ENCODE data around the gene RUFY4.
"Not testable (repeated sequence)": the region's sequence is repeated elsewhere in the genome, so short reads cannot be mapped to it uniquely, and the experiment has no call there.

Gene RUFY4

DNA sequence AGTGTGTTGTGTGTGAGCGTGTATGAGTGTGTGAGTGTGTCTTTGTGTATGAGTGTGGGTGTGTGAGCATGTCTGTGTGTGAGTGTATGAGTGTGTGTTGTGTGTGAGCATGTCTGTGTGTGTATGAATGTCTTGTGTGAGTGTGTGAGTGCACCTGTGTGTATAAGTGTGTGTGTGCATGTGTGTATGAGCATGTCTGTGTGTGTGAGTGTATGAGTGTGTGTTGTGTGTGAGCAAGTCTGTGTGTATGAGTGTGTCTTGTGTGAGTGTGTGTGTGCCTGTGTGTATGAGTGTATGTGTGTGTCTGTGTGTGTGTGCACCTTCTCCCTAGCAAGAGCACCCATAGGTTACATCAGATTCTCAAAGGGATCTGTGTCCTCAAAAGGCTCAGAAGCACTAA lies 37.8 kb upstream of the RUFY4 start:
- no peak for DNase-seq (ENCODE audit: low spot score)

DNA sequence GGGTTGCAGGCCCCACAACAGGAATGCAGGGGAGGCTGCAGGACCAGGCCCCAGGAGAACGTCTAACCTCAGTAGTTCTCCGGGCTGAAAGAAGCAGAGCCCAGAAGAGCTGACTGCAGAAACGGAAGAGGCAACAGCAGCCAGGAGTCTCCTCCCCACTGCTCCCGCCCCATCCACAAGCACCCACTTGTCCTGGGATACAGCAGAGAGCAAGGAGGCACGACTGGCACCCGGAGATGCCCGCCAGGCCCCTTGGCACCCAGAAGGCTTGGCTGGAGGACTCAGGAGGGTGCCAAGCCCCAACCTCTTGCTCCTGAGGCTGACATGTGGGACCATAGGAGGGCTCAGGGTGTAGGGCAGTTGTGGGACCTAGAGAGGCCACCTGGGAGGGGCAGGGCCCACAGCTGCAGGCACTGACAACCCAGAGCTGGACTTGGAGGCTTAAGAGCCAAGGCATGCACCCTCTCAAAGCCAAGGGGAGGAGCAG lies 37.2 kb upstream of the RUFY4 start:
- no peak for DNase-seq (ENCODE audit: low spot score)

DNA sequence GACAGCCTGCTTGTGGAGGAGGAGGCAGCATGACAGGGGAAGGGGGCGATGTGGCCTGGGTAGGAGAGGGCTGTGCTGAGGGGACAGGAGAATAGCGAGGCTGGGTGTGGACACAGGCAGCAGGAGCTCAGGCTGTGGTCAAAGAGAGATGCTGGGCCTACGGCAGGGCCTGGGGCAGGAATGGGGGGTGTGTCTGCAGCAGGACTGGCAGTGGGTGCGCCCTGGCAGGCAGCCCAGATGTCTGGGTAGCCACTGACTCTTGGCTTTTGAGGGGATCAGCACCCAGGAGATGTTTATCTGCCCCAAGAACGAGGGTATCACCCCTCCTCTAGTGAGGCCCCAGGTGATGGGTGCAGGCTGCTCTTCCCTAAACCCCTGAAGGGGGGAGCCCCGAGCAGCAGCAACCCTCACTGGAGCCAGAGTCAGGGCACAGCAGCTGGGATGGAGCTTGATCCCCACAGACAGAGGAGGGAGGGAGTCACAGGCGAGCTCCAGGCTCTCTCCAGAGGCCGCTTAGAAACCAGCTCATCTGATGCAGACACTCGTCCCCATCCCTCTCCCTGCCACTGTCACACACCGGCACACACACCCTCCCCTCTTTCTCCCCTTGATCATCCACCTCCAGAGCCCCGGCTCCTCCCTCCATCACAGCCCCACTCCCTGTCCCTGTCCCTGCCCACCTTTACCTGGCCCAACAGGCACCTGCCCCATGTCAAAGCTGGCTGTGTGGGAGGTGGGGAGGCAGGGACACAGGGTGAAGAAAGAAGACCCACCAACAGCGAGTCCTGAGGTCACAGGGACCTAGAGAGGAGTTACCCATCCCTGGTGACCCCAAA lies 36.5 kb upstream of the RUFY4 start:
- DNase-seq (ENCODE audit: low spot score): no peak

DNA sequence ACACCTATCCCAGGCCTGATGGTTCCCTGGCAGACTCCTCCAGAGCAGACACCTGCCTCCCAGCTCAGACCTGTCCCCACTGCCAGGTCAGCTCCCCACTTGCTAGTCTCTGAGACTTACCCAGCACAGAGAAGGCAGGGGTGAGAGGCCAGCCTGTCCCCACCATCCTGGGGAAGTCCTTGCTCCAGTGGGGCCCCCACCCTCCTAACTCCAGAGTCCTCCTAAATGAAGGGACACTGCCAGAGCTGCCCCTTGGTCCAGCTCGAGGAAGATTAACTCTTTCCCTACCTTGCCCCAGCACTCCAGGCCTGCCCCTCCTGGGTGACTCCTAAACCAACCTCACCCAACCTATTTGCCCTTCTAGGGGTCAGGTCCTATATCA lies 35.9 kb upstream of the RUFY4 start:
- no peak for DNase-seq (ENCODE audit: low spot score)

DNA sequence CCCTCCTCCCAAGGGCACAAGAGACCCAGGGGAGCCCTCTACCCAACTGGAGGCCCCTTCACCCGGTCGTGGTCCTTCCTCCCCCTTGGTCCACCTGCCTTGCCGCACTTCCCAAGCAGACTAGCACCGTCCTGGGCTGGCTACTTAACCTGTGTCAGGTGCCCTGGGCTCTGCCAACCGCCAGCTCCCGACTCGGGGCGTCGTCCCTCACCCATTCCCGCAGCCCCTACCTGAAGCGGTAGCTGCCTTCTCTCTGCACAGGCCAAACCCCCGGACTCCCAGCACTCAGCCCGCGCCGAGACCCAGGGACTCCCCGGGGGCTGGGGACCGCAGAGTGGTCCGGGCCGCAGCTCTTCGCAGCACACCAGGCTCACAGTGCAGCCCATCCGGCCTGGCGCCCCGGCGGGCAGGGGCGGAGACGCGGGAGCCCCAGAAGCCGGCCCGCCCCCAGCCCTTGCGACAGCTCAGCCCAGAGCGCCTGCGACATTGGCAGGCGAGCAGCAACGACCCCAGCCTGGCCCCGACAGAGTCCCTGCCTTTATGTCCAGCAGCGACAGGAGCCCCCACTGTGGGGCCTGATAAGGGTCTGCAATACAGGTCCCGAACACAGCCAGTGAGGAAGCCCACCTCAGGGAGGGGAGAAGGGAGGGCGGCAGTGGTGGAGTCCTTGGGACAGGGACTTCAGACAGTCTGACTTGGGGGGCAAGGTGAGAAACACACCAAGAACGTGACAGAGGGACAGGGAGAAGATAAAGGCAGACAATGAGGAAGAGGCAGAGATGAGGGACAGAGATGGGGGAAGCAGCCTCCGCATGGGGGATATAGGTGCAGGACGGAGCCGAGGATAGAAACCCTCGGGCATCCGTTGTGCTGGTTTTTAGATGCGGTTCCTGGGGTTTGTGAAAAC lies 35.2 kb upstream of the RUFY4 start:
- DNase-seq (ENCODE audit: low spot score): no peak

DNA sequence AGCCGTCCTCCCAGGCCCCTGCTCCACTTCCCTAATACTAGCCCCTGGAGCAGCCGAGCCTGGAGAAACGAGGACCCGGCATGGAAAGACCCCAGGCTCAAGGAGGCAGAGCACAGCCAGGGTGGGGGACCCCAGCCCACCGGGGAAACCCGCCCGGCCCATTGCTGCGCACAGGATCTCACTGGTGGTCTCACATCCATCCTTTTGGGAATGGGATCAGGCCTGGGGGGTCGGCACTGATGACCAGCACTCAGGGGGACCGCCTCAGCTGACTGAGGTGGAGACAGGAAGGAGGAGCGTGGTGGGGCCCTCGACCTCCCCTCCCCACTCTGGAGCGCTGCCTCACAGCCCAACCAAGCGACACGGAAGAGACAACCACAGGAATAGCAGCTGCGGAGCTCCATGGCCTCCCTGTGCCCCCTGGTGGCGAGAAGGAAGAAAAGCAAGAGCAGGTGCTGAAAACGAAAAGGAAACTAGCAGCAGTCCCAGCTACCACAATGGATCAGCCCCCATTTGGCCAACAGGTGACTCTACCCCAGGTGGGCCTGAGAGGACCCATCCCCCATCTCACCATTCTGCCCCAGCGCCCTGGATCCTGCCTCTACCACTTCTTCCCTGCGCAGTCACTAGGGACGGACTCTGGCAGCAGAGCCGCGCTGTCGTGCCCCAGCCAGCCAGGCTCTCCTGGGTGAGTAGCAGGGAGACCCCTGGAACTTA lies 34.4 kb upstream of the RUFY4 start:
- DNase-seq (ENCODE audit: low spot score): peak; percentile 75

DNA sequence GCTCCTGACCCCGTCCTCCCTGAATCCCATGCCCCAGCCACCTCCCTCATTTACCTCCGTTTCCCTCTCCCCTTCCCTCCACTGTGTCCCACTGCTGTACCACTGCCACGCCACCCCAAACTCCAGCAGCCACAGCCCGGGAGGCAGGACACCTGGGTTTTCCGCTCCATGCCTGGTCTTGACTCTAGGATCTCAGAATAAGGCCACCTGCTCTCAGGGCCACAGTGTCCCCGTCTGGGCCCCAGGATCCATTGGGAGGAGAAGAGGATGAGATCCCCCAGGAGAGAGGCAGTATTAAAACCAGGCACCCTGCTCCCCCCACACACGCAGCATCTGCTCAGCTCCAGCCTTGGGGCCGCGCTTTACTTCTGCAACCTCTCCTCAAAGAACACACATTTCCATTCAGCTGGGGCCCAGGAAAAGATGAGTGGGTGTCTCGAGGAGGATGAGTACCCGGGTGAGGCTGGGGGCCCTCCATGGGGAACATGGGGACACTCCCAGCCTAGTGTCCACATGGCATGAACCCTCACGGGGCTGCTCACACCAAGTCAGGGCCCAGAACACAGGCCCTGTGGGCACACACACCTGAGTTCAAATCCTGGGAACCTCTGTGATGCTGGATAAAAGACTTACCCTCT lies 33.5 kb upstream of the RUFY4 start:
- DNase-seq (ENCODE audit: low spot score): no peak

DNA sequence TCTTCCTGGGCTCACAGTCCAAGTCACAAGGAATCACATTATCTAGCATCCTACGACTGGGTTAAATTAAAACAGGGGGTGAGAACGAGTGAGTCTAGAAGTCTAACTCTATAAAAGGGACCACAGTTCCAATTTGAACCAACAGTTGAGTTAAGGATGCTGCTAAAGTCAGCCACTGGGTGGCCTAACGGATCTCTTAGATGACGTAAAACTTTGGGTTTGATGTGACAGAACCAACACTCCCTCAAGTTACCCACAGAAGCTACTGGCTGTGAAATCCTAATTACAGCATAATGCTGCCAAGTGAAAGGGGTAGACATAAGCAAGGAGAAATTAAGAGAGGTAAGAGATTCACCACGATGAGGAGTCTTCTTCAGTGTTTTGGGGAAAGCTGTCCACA lies 32.7 kb upstream of the RUFY4 start:
- no peak for DNase-seq (ENCODE audit: low spot score)

DNA sequence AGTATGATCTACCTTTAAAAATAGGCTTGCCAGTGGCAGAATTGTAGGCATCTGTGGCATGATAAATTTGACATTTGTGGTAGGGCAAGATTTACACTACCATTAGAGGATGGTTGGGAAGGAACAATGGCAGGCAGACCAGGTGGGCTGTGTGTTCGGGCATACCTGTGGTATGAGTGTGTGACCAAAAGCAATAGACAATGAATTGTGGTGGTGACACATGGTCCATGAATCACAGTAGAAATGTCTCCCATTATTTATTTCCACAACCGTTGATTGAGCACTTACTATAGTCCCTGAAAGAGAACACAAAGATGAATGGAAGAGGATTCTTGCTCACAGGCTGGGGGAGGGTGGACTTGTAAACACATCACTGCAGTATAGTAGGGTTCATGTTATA lies 29.9 kb upstream of the RUFY4 start:
- peak; percentile 19 for DNase-seq (ENCODE audit: low spot score)

DNA sequence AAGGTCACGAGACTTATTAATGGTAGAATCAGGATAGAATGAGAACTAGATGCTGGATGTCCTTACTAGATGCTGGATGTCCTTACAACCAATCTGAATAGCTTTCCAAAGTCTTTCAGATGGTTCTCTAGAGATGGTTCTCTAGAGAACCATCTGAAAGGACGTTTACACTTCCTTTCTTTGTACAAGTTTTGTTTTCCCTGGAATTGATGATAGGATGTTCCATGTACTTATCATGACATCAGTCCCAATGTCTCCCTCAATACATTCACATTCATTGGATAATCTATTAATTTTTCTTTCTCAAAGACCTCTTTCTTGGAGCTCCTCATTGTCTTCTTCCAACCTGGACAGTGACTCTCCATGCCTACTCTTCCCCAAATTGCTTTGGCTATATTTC lies 28.2 kb upstream of the RUFY4 start:
- no peak for DNase-seq (ENCODE audit: low spot score)

DNA sequence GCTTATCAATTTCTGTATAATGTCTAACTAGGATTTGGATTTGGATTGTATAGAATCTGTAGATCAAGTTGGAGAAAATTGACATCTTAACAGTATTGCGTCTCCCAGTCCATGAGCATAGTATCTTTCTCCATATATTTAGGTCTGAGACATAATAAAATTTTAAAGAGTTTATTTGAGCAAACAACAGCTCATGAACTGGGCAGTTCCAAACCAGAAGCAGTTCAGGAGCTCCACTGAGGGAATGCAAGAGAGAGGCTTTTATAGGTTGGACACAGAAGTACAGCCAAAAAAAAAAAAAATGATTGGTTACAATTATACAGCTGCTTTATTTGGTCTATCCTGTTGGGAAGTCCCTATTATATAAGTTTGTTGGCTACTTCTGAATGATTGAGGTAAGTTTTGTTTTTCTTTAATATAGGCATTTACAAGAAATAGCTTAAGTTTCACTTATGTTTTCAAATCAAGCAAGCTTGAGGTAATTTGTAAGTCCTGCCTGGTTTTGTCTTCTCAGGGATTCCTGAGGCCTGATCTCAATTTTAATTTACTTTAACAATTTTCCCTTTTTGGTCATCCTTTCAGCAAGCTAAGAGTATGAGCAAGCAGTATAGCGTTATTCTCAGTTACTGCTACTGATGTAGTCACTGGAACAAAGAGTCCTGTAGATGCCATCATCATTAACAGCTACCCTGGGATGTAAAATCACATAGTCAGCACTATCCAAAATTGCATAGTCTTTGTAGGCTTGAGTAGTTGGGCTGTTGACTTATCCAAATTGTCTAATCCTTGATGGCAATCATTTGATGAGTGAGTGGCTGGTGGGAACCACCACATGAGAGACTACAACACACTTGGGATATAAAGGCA lies 27.5 kb upstream of the RUFY4 start:
- DNase-seq (ENCODE audit: low spot score): no peak

DNA sequence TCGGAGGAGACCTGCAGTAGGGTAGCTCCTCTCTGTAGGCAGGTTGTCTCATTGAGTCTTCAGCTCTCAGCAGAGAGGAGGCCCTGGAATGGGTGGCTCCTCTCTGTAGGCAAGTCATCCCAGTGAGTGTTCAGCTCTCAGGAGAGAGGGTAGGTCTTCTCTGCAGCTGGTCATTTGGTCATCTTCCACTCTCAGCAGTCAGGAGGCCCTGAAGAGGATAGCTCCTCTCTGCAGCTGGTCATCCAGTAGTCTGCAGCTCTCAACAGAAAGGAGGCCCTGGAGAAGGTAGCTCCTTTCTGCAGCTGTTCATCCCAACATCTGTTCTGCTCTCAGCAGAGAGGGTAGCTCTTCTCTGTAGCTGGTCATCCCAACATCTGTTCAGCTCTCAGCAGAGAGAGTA lies 26.0 kb upstream of the RUFY4 start:
- no peak for DNase-seq (ENCODE audit: low spot score)

DNA sequence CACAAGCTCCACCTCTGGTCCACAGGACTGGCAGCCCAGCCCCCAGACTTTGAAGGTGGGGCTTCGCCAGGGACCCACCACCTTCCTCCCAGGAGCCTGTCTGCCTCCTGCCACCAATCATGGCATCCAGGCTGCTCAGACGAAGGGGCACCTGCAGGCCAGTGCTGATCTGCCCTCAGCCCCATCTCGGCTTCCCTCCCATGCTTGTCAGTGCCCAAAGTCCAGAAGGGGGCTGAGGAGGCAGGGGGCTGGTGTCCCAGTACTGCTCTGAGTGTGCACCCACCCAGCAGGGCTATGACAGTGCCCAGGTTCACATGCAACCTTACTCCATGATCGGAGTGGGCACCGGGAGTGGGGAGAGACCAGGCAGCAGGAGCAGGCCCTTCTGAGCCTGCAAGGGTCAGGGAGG lies 25.3 kb upstream of the RUFY4 start:
- DNase-seq (ENCODE audit: low spot score): no peak

DNA sequence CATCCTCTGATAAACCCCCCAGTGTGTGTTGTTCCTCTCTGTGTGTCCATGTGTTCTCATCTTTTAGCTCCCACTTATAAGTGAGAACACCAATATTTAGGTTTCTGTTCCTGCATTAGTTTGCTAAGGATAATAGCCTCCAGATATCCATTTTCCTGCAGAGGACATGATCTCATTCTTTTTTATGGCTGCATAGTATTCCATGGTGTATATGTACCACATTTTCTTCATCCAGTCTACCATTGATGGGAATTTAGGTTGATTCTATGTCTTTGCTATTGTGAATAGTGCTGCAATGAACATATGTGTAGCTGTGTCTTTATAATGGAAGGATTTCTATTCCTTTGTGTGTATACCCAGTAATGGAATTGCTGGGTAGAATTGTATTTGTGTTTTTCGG lies 24.5 kb upstream of the RUFY4 start:
- DNase-seq (ENCODE audit: low spot score): not testable (repeated sequence)

DNA sequence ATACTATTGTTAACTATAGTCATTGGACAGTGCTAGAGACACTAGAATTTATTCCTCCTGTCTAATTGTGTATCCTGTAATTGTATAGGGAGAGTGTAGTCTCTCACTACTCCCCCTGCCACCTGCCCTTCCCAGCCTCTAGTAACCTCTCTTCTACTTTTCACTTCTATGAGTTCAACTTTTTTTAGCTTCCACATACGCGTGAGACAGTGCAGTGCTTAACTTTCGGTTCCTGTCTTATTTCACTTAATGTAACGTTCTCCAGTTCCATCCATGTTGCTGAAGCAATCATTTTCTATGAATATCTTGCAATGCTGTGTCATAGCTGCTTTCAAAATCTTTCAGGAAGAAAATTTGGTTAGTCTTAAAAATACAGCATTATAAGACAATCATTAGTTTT lies 22.8 kb upstream of the RUFY4 start:
- no peak for DNase-seq (ENCODE audit: low spot score)

DNA sequence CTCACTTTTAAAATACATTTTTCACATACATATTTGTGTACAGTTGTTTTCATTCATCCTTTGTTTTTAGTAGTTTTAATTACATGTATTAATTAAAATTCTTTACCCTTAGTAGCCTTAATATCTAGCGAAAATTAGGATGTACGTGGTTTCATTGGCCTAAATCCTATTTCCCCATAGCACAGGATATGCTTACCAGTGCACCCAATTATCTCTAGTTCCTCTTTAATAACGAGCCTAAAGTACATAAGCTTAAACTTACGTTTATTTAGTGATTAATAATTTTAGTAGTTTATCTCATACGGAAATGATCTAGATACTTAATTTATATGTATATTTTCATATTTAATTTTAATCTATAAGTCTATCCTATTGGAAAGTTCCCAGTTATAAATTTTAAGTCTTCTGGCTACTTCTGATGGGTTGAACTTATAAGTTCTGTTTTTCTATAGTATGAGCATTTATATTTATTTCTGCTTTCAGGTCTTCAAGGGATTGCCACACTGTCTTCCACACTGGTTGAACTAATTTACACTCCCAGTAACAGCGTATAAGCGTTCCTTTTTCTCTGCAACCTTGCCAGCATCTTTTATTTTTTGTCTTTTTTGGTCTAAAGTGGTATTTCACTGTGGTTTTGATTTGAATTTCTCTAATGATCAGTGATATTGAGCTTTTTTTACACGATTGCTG lies 21.4 kb upstream of the RUFY4 start:
- no peak for DNase-seq (ENCODE audit: low spot score)

DNA sequence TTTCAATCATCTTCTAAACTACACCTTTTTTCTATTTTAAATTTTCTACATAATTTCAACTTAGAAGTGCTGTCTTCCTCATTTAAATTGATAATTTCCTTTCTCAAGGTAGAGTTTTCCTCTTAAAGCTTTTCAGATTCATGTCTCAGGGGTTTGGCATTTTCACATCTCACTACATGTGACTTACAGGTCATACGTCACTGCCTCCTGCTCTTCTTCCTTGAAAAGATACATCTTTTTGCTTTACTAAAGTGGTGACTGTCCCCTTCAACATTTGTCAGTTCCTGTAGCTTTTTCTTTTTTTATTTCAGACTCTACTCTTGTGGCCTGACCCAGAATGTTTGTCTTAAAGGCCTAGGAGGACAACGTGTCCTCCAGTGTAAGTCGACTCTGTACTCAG lies 17.1 kb upstream of the RUFY4 start:
- no peak for DNase-seq (ENCODE audit: low spot score)

DNA sequence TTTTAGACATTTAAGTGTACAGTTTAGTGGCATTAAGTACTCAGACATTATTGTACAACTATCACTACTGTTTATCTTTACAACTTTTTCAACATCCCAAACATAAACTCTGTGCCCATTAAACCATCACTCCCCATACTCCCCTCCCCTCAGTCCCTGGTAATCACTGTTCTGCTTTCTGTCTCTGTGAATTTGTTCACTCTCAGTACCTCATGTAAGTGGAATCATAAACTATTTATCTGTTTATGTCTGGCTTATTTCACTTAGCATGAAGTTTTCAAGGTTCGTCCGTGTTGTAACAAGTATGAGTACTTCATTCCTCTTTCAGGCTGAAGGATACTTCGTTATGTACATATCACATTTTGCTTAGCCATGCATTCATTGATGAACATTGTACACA lies 9.8 kb upstream of the RUFY4 start:
- no peak for DNase-seq (ENCODE audit: low spot score)

DNA sequence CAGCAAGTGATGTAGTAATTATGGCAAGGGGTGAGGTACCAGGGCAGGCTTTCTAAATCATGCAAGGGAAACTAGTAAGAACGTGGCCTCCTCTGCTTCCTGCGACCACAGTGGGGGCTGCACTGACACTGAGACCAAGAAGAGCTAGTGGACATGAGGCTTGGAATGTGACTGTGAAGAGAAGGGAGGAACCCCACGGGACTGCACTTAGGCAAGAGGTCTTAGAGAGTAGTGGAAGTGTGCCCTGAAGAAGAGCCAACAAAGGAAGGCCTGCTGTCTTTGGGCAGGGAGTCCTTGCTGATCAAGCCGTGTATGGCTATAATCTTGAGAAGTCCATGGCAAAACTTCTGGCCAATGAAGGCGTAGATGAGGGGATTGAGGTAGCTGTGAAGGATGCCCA lies 8.9 kb upstream of the RUFY4 start:
- DNase-seq (ENCODE audit: low spot score): no peak

DNA sequence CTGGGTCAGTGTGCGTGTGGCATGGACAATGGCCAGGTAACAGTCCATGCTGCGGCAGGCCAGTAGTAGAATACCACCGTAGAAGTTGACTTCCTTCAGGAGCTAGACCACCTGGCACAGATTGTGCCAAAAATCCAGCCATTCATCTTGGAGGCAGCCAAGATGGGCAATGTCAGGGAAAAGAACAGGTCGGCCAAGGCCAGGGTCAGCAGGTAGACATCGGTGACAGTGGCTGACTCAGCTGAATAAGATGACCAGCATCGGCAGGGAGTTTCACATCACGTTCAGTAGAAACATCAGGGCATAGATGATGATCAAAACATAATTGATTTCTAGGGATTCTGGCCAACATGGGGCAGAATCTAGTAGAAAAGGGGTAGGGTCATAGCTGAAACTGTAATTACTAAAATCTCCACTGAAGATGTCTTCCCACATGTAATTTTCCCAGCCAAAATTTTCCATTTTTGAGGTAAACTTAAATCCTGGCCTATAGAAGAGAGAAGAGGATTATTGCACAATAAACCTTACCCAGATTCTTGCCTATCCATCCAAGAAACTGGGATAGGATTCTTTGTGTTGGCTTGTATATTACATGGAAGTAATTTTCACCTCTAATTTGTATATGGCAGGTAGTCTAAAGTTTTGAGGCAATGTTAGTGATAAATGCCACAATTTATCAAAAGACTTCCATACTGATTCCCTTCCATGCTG lies 7.9 kb upstream of the RUFY4 start:
- DNase-seq (ENCODE audit: low spot score): no peak

Data from RKO (cell line).